ENCODE results near the gene RBCK1.

Gene RBCK1

GRCh38 chr20:420166-420620 is 12.1 kb downstream of the RBCK1 start:
- DNase-seq = no peak

- DNase-seq = no peak
These were observed 12.8 kb downstream of the RBCK1 start for GRCh38 chr20:420721-421574.

- no peak for DNase-seq
These were observed 13.7 kb downstream of the RBCK1 start for GRCh38 chr20:421685-422250.

DNA sequence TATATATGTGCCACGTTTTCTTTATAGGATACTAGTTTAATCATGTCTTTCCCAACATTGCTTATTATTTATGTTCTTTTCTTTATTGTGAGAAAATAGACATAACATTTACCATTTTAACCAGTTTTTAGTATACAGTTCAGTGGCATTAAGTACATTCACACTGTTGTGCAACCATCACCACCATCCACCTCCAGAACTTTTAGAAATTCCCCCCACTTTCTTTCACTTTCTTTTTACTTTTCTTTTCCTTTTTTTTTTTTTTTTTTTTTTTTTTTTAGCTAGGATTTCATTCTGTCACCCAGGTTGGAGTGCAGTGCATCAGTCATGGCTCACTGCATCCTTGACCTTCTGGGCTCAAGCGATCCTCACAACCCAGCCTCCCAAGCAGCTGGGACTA is 18.5 kb downstream of the RBCK1 start:
- DNase-seq = no peak

GRCh38 chr20:427401-427800 is 19.3 kb downstream of the RBCK1 start:
- DNase-seq = no peak

- no peak for DNase-seq
These were observed 20.0 kb downstream of the RBCK1 start for GRCh38 chr20:427849-428657.

DNA sequence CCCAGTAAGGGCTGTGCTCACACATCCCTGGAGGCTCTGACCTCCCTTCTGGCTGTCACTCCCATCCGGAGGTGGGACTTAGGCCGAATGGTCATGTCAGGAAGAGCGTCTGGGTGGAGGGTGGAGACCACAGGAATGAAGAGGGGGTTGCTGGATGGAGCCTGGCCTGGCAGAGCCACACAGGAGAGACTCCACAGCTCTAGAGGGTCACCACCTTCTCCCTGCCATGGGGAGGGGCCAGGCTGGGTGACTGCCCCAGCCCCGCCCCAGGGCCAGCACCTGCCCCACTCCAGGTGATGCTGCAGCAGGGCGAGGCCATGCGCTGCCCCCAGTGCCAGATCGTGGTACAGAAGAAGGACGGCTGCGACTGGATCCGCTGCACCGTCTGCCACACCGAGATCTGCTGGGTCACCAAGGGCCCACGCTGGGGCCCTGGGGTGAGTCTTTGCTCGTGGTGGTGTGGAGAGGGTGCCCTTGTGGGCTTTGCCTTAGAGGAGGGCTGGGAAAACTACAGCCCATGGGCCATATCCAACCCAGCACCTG is 20.6 kb downstream of the RBCK1 start:
- no peak for DNase-seq

- no peak for DNase-seq
These were observed 22.2 kb downstream of the RBCK1 start for GRCh38 chr20:430091-430999.

GRCh38 chr20:431012-431904 is 23.2 kb downstream of the RBCK1 start:
- DNase-seq = peak; percentile 5

- no peak for DNase-seq
These were observed 24.1 kb downstream of the RBCK1 start for GRCh38 chr20:432208-432607.

DNA sequence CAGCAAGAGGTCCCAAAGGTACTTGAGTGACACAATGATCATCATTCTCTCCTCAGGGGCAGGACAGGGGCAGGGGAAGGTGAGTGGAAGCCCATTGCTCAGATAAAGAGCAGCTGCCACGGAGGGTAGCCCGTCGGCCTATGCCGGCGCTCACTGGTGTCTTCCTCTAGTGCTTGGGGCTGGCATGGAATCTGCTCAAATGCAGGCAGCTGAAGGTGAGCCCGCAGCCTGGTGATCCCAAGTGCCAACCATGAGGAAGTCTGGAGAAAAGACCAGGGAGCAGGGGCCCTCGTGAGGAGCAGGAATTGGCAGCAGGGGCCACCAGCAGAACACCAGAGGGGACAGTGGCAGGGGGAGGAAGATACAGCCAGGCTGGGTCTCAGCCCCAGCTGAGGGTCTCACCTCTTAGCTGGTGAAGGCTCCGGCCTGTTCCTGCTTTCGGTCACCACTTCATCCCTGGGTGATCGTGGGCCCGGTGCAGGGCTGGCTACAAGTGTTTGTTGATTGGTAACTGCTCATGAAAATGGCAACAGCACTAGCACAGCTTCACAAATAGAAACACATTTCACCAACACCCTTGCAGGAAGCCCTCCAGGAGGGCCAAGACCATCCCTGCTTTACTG is 24.7 kb downstream of the RBCK1 start:
- DNase-seq = no peak

- no peak for DNase-seq
These were observed 25.3 kb downstream of the RBCK1 start for GRCh38 chr20:433300-433975.

GRCh38 chr20:434221-434620 is 26.1 kb downstream of the RBCK1 start:
- no peak for DNase-seq

DNA sequence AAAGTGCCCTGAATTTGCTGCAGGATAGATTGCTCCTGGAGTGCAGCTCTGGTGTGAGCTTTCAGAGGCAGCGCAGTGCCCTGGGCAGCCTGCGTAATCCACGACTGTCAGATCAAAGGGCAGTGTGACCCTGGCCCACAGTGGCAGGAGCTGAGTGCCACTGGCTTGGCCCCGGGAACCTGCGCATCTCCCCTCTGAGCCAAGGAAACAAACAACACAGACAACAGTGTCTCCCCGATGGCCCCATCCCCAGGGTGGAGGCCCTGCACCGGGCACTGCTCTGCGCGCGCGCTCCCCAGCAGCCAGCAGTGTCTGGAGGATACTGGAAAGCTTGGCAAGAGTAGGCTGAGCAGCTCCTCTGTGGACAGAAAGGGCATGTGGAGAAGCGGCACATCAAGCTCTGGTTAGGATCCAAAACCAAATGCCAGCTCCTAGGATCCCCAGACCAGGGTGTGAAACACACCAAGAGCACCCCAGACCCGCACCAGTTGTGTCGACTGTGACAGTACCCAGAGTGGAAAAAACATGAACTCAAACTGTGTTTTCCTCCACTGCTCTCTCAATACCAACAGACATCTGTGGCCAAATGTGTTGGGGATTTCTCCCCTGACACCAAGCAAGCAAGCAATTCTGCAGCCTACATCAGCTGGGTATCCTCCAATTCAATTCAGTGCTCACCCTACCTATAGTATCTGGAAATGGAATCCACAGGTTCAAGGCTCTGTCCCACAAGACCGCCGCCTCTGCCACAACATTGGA is 26.7 kb downstream of the RBCK1 start:
- DNase-seq = no peak

DNA sequence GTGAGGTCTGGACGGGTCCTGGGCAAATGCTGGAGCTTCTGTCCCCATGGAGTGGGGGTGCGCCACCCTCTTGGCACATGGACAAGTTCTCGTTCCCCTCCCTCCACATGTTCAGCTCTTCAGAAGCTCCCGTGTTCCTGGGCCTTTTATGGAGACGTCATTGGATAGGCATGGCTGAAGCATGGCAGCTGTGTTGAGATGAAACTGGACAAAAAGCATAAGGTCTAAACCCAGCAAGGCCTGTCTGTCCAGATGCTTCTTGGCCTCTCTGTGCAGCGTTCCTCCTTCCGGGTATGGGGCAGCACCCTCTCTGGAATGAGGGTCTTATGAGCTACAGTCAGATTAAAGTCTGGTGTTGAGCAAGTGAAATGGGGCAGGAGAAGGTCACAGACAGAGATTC is 27.5 kb downstream of the RBCK1 start:
- DNase-seq = no peak

GRCh38 chr20:436476-436875 is 28.4 kb downstream of the RBCK1 start:
- no peak for DNase-seq

GRCh38 chr20:437787-438486 is 29.8 kb downstream of the RBCK1 start:
- no peak for DNase-seq

DNA sequence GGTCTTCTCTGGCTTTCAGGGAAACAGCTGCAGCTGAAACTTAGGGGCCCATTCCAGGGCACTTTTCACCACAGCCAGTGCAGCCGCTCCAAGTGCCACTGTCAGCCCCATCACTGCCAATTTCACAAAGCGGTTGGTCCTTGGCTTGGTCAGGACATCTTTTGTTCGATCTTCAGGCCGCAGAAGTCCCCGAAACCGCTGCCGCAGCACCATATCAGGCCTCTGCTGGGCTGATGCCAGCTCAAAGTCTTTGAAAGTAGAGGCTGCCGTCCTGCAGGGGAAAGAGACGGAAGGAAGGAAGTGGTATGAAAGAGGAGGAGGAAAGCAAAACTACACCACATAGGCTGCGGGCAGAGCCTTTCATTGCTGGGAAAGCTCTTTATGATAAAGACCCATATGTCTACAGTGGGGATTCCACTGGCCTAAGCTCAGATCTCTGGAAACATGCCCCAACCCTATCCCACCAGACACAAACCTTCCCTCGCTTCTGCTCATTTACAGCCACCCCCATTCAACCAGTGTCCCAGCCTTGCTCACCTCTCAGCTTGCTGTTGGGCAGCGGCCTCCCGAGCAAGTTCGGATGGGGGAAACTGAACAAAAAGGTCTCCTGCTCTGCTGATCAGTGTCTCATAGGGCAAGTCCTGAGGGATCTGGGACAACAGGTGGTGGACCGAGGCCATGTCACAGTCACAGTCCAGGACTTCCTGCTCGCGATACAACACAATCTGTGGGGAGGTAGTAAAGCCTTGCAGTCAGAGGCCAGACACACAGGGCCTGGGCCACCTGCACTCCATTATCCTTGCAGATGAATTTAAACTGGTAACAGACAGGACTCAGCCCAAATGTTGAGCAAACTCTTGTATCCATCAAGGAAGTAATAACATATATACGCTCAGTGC is 30.7 kb downstream of the RBCK1 start:
- DNase-seq = no peak

Data from NCI-H1436 treated with DMSO at 0.1 percent for 48 hours (cell line).